Smooth muscle cell of trachea (primary cell): ENCODE measurements around the gene CD59. TPM values are rescaled to one million over a fixed set of nuclear protein-coding genes. Genes with fewer than 3 reads are reported as not detected.

ENCODE experiments used
- total RNA-seq: library from RNA; depleted of rRNA; stranded (reverse); fragments of >200 nt; gene quantifications from 2 replicates; pipeline ENCODE4 v1.2.1, GENCODE V29; 2014

CD59 gene, protein sequence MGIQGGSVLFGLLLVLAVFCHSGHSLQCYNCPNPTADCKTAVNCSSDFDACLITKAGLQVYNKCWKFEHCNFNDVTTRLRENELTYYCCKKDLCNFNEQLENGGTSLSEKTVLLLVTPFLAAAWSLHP
- total RNA-seq: 519 and 606 TPM in 2 replicates

GRCh38 chr11:33736148-33736812 is at the start of gene CD59:
Gene CD59 (minus strand): TSS chr11:33736423. CDS start chr11:33722445, 13,978 bp downstream.

DNA sequence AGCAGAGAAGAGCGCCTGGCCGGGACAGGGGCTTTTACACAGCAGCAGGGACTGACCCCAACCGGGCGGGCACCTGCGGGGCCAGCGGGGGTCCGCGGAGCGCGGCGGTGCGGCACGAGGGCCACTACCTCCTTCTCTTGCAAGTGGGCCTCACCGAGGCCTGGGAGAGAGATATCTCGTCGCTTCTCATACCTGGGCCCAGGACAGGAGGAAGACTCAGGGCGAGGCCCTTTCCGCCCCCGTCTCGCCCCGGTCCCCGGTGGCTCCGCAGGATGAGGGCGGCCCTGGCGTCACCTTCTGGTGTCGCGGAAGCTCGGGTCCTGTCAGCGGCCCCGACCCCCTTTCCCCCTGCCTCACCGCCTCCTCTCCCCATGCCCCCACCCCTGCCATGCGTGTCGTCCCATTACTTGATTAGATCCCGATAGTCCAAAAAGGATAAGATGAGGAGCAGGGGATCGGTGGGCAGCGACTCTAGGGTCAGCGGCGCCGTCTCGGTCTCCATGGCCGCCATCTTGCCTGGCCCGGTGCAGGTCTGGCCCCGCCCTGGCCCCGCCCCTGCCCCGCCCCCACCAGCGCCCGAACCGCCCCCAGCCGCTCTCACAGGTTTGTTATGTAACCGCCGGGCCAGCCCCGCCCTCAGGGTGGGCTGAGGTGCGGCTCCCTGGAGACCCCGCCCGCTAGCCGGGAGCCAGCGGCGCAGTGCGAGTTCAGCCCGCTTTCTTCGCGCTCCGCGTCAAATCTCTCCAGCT is 37.9 kb upstream of the CD59 start, which contains the start of gene FBXO3:
FBXO3 (minus strand) TSS at position 534 of the 749 bp plus-strand sequence; CDS start at position 511, 23 bp downstream.

GRCh38 chr11:33700502-33701271 is 35.5 kb downstream of the CD59 start, which contains the start of gene C11orf91:
Gene C11orf91 (minus strand): TSS chr11:33700826. CDS start chr11:33700740, 86 bp downstream.

Other genes with a start within 250 kb of the CD59 start
- 0.33 TPM in 1 of 2 replicates, not detected in the other for gene C11orf91, start 35.6 kb downstream of the CD59 start, total RNA-seq
- gene FBXO3, start 38.1 kb upstream of the CD59 start, total RNA-seq: 44.7 and 64.4 TPM in 2 replicates
- not detected in 2 replicates for gene LMO2, start 155.7 kb upstream of the CD59 start, total RNA-seq